Breast epithelium (tissue), 3 donors: Measurements from ENCODE around the gene SLCO2B1.

Source experiments
- CTCF ChIP-seq, 3 donors: fragments of 450-650 bp; IDR thresholded peaks; one replicate each; pipeline ENCODE4 v1.5.1; 2016 to 2017; ENCODE audit warnings: antibody characterized with exemption in 3 of 3, mild to moderate bottlenecking in 3 of 3, moderate library complexity in 3 of 3
- POLR2AphosphoS5 ChIP-seq, 3 donors: sonication (generic); formaldehyde crosslinking; IDR thresholded peaks; one replicate each; pipeline ENCODE4 v1.6.1; 2017; ENCODE audit warnings: antibody characterized with exemption in 3 of 3

- TF ChIP-seq POLR2AphosphoS5 (IDR thresholded peaks at IDR 0.05) (no peak), CTCF (IDR thresholded peaks at IDR 0.05) (no peak)
Observed at GRCh38 chr11:75249704-75250103, 98.8 kb downstream of the SLCO2B1 start.
